SK-N-SH (cell line): ENCODE data around the gene PRKCI.
"Not testable (repeated sequence)": the region's sequence is repeated elsewhere in the genome, so short reads cannot be mapped to it uniquely, and the experiment has no call there.

Source experiments
- EZH2phosphoT487 ChIP-seq: fragments of 200-600 bp; sonication (generic); IDR thresholded peaks from 2 replicates; pipeline ENCODE4 v1.6.1; 2017; ENCODE audit warnings: low read depth, mixed run types, mild to moderate bottlenecking, antibody characterized with exemption, moderate library complexity, borderline replicate concordance
- IRF3 ChIP-seq: fragments of 150-350 bp; IDR thresholded peaks from 2 replicates; pipeline ENCODE4 v1.6.1; 2016; ENCODE audit warnings: mild to moderate bottlenecking, low read depth, low read length
- RFX5 ChIP-seq: IDR thresholded peaks from 2 replicates; pipeline ENCODE4 v1.6.1; 2012; ENCODE audit warnings: mild to moderate bottlenecking, improper control_type of control experiment, low read length
- SMC3 ChIP-seq: IDR thresholded peaks from 2 replicates; pipeline ENCODE4 v1.6.1; 2012; ENCODE audit warnings: low read depth, low read length, improper control_type of control experiment
- USF2 ChIP-seq: fragments of 150-350 bp; IDR thresholded peaks from 2 replicates; pipeline ENCODE4 v1.6.1; 2017; ENCODE audit warnings: antibody characterized with exemption, low read length, low read depth, borderline replicate concordance
- YY1 ChIP-seq: IDR thresholded peaks from 2 replicates; pipeline ENCODE4 v1.4.0; 2012; ENCODE audit warnings: low read depth, mild to moderate bottlenecking

GRCh38 chr3:170343859-170344258, 121.6 kb downstream of the PRKCI start:
- not testable (repeated sequence) for TF ChIP-seq IRF3, YY1, RFX5, EZH2phosphoT487, USF2, SMC3
